Measurements from ENCODE around the gene TRAF3IP1.
"Not testable (repeated sequence)": the region's sequence is repeated elsewhere in the genome, so short reads cannot be mapped to it uniquely, and the experiment has no call there.

Gene TRAF3IP1

DNA sequence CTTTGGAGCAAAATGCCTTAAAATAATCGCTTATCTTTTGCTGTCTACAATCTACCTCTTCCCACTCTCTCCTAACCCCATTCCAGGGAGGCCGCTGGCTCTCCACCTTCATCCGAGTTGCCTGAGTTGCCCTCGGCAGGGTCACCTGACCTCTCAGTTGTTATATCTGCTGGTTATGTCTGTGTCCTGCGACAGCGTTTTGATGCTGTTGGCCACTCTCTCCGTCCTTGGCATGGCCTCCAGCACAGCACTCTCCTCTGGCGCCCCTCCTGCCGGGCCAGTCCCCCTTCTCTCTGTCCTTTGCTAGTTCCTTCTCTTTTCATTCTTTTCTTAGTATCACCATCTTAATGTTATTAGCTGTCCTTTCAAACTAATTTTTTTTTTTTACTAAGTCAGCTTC lies 41.6 kb downstream of the TRAF3IP1 start:
- TF ChIP-seq, protein P1, sequence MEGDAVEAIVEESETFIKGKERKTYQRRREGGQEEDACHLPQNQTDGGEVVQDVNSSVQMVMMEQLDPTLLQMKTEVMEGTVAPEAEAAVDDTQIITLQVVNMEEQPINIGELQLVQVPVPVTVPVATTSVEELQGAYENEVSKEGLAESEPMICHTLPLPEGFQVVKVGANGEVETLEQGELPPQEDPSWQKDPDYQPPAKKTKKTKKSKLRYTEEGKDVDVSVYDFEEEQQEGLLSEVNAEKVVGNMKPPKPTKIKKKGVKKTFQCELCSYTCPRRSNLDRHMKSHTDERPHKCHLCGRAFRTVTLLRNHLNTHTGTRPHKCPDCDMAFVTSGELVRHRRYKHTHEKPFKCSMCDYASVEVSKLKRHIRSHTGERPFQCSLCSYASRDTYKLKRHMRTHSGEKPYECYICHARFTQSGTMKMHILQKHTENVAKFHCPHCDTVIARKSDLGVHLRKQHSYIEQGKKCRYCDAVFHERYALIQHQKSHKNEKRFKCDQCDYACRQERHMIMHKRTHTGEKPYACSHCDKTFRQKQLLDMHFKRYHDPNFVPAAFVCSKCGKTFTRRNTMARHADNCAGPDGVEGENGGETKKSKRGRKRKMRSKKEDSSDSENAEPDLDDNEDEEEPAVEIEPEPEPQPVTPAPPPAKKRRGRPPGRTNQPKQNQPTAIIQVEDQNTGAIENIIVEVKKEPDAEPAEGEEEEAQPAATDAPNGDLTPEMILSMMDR (IDR thresholded peaks at IDR 0.05; ENCODE audit: low read depth, low read length): no peak
- DNase-seq (ENCODE audit: extremely low read depth, low read depth): no peak

DNA sequence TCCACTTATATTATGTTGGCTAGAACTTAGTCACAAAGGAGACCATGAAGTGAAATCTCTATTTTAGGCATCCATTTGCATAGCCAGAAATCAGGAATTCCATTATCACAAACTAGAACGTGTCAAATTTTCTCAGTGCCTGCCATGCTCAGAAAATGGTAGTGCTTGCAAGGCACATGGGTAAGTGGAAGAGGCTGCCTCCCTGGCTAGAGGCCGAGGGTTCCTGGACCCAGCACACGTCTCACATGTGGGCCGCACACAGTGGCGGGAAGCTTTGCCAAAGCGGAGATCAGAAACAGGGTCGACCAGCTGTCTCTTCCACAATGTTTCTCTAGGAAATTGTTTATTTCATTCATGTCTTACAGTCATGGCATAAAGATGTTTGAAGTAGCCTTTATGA lies 42.3 kb downstream of the TRAF3IP1 start:
- TF ChIP-seq, protein P1 (IDR thresholded peaks at IDR 0.05; ENCODE audit: low read depth, low read length): no peak
- no peak for DNase-seq (ENCODE audit: extremely low read depth, low read depth)

DNA sequence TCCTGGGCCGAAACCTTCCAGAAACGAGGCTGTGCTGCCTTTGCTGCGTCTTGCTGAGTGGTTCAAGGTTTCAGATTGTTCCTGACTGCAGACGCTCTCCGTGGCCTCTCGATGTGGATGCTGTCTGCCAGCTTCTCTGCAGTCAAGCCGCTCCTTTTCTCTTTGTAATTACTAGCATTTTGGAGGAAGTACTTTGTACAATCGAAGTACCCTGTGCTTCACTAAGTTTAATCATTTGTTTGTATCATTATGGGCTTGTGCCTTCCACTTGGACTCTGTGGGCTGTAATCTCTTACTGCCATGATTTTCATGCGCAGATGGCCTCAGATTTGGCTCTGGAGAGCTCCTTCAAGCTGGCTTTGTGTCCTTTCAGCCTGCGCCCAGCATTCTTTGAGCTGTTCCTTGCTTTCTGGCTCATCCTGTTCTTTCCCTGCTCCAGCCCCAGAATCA lies 49.3 kb downstream of the TRAF3IP1 start:
- no peak for DNase-seq (ENCODE audit: extremely low read depth, low read depth)
- TF ChIP-seq, protein P1 (IDR thresholded peaks at IDR 0.05; ENCODE audit: low read depth, low read length): no peak

DNA sequence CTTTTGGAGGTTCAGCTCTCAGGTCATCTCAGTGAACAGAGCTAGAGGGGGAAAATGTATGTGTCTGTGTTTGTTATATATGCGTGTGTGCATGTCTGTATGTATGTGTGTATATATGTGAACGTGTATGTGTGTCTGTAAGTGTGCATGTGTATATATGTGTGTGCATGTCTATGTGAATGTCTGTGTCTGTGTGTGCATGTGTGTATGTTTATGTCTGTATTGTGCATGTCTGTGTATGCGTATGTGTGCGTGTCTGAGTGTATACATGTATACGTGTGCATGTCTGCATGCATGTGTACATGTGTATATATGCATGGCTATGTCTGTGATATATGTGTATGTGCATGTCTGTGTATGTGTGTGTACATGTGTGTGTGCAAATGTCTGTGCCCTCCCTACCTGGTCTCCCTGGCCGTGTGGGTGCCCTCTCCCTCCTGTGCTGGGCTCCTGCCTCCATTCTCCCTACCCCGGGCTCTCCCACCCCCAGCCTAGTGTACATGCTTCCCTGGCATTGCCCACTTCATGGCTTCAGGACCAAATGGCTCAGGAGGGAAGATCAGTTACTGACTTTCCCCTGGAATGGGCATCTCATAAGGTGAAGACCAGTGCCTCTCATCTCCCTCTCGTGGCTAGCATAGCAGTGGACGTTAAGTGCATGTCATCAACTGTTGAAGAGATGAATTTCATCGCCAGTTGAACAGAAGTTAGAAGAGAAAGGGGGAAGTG lies 49.9 kb downstream of the TRAF3IP1 start:
- TF ChIP-seq, protein P1 (IDR thresholded peaks at IDR 0.05; ENCODE audit: low read depth, low read length): no peak
- DNase-seq (ENCODE audit: extremely low read depth, low read depth): no peak

DNA sequence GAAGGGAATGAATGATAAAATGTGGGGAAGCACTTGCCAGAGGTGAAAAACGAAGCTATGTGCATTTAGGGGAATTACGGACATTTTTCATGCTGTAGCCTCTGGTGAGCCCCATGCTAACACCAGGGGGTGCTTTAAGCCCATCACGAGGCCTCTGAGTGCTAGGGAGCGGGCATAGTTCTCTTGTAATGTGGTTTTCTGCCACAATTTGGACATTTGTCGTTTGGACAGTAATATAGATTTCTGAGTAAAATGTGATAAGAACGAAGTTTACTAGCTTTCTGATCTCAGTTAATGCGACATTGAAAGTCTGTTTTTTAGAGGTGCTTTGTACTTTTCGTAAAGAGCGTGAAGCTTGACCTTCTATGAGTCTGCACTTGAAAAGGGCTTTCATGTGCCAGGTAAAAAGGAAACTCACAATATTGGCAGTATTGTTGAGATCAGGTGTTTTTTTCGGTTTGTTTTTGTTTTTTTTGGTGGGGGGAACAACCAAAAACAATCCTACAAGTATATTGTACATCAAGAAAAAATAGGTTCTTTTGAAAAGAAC lies 50.6 kb downstream of the TRAF3IP1 start:
- DNase-seq (ENCODE audit: extremely low read depth, low read depth): peak; percentile 35
- TF ChIP-seq, protein P1 (IDR thresholded peaks at IDR 0.05; ENCODE audit: low read depth, low read length): peak; percentile 93

DNA sequence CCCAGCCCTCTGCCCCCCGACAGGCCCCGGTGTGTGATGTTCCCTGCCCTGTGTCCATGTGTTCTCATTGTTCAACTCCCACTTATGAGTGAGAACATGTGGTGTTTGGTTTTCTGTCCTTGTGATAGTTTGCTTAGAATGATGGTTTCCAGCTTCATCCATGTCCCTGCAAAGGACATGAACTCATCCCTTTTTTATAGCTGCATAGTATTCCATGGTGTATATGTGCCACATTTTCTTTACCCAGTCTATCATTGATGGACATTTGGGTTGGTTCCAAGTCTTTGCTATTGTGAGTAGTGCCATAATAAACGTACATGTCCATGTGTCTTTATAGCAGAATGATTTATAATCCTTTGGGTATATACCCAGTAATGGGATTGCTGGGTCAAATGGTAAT lies 52.0 kb downstream of the TRAF3IP1 start:
- DNase-seq (ENCODE audit: extremely low read depth, low read depth): not testable (repeated sequence)

DNA sequence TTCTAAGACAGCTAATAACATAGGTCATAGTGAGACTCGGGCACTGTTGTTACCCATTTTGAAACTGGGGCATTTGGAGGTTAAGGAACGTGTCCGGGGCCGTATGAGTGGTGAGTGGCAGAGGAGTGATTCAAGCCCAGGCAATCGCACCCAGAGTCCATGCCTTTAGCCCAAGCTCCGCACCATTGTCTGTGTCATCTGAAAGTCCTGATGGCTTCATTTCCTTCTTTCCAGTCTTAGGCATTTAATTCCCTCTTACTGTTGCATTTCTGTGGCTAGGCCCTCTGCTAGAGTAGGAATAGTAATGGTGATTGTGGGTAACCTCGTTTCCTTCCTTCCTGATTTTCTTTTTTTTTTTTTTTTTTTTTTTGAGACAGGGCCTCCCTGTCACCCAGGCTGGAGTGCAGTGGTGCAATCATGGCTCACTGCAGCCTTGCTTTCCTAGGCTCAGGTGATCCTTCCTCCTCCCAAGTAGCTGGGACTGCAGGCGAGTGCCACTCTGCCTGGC lies 56.6 kb downstream of the TRAF3IP1 start:
- no peak for DNase-seq (ENCODE audit: extremely low read depth, low read depth)
- TF ChIP-seq, protein P1 (IDR thresholded peaks at IDR 0.05; ENCODE audit: low read depth, low read length): no peak

Measured in AG09319 (cell line).